PFSK-1 (cell line): ENCODE data around the gene MAP7D3.

Experiments used
- FOXP2 ChIP-seq: optimal IDR thresholded peaks from 2 replicates; pipeline ENCODE3; 2011; ENCODE audit warnings: borderline replicate concordance, control low read depth, inconsistent platforms; ENCODE audit not compliant: insufficient read depth; ENCODE audit errors: extremely low read length, extremely low read depth
- POLR2AphosphoS5 ChIP-seq: IDR thresholded peaks from 2 replicates; pipeline ENCODE4 v1.6.1; 2012; ENCODE audit warnings: low read depth, mild to moderate bottlenecking, control low read depth, low read length, moderate library complexity
- SIN3A ChIP-seq: IDR thresholded peaks from 2 replicates; pipeline ENCODE4 v1.6.1; 2012; ENCODE audit warnings: mild to moderate bottlenecking, low read length, moderate library complexity, borderline replicate concordance; ENCODE audit not compliant: insufficient read depth
- TAF1 ChIP-seq: IDR thresholded peaks from 2 replicates; pipeline ENCODE4 v1.6.1; 2012; ENCODE audit warnings: low read length, control low read depth, borderline replicate concordance; ENCODE audit not compliant: insufficient read depth
- TF ChIP-seq, protein P1 (sequence below), 2 experiments: IDR thresholded peaks; 2 replicates each; pipeline versions ENCODE4 v1.6.1 to v1.8.0; 2011 to 2012; ENCODE audit warnings: low read depth in 2 of 2, low read length in 2 of 2, control low read depth in 1 of 2, inconsistent platforms in 1 of 2, mild to moderate bottlenecking in 1 of 2, moderate library complexity in 1 of 2; ENCODE audit not compliant: insufficient read depth in 1 of 2

Gene MAP7D3

DNA sequence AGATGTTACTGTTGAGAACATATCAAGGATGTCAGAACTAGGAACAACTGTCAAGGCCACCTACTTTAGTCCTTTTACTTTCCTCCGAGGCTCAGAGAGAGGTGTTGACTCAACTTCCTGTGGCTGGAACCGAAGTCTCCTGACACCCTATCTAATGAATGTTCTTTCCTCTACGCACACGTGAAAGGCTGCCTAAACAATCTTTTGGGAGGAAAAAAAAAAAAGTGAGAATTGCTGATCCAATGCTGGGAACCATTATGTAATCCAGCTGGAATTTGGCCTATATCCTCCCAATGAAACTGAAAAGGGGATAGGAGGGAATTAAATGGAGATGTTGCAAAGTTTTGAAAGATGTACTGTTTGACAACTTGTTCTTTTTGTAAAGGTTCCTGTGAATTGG is 8.3 kb upstream of the MAP7D3 start:
- TF ChIP-seq FOXP2 (no peak), POLR2AphosphoS5 (no peak), TAF1 (no peak), SIN3A (no peak)
- TF ChIP-seq, protein P1, sequence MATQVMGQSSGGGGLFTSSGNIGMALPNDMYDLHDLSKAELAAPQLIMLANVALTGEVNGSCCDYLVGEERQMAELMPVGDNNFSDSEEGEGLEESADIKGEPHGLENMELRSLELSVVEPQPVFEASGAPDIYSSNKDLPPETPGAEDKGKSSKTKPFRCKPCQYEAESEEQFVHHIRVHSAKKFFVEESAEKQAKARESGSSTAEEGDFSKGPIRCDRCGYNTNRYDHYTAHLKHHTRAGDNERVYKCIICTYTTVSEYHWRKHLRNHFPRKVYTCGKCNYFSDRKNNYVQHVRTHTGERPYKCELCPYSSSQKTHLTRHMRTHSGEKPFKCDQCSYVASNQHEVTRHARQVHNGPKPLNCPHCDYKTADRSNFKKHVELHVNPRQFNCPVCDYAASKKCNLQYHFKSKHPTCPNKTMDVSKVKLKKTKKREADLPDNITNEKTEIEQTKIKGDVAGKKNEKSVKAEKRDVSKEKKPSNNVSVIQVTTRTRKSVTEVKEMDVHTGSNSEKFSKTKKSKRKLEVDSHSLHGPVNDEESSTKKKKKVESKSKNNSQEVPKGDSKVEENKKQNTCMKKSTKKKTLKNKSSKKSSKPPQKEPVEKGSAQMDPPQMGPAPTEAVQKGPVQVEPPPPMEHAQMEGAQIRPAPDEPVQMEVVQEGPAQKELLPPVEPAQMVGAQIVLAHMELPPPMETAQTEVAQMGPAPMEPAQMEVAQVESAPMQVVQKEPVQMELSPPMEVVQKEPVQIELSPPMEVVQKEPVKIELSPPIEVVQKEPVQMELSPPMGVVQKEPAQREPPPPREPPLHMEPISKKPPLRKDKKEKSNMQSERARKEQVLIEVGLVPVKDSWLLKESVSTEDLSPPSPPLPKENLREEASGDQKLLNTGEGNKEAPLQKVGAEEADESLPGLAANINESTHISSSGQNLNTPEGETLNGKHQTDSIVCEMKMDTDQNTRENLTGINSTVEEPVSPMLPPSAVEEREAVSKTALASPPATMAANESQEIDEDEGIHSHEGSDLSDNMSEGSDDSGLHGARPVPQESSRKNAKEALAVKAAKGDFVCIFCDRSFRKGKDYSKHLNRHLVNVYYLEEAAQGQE (IDR thresholded peaks at IDR 0.05; ENCODE audit: insufficient read depth in 1 of 2, low read depth in 2 of 2, low read length in 2 of 2): no peak

DNA sequence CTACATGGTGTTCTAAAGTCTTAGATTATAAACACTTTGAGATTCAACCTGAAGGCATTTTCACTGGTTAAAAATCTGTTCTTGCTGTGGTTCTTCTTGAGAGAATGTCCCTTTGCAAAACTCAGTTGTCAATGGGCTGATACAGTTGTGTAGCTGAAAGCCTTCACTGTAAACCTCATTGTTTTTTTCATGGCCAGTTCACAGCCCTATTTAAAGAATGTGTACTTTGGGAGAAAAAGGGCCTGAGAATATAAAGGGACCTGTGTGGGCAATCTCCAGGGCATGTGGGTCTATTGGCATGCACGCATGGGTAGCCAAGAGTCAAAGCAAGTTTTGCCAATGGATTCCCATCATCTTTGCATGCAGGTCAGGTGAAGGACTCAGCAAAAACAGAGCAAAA is 7.8 kb upstream of the MAP7D3 start:
- TF ChIP-seq POLR2AphosphoS5 (no peak), SIN3A (no peak), TAF1 (no peak), FOXP2 (no peak)
- TF ChIP-seq, protein P1 (IDR thresholded peaks at IDR 0.05; ENCODE audit: insufficient read depth in 1 of 2, low read depth in 2 of 2, low read length in 2 of 2): no peak

DNA sequence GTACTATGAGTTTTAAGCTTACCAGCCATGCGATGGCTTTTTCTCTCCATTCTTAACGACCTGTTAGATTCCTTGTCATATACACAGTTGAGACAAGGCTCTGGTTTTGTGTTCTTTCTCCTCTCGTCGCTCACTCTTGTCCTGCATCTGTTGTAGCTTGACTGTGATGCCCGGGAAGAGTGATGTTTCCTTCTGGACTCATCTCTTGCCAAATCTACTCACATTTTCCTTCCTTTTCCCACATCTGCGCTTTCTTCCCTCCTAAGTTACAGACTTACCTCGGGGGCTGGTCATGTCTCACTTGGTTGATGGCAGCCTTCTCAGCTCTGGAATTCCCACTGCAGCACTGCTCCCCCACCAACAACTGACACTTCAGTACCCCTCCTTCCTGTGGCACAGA is 4.8 kb upstream of the MAP7D3 start:
- no peak for TF ChIP-seq SIN3A
- no peak for TF ChIP-seq POLR2AphosphoS5
- no peak for TF ChIP-seq FOXP2
- TF ChIP-seq, protein P1 (IDR thresholded peaks at IDR 0.05; ENCODE audit: insufficient read depth in 1 of 2, low read depth in 2 of 2, low read length in 2 of 2): no peak
- TF ChIP-seq TAF1: no peak

DNA sequence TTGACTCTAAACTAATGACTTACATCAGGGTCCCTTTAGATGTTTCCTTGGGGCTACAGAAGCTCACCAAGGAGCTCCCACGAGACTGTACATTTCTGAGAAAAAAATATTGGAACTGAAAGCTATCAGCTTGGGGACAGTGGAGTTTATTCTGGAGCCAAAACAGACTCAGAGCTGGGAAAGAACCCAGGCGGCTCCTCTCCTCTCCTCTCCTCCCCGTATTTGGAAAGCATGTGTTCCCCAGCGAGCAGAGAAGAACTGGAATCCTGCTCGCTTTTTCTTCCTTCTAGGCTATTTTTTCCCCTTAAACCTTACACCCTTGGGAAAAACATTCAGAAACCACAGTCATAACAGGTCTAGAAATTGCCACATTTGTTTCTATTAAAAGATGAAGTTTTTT is 4.3 kb upstream of the MAP7D3 start:
- TF ChIP-seq POLR2AphosphoS5 (no peak), TAF1 (no peak), SIN3A (no peak), FOXP2 (no peak)
- TF ChIP-seq, protein P1 (IDR thresholded peaks at IDR 0.05; ENCODE audit: insufficient read depth in 1 of 2, low read depth in 2 of 2, low read length in 2 of 2): no peak

DNA sequence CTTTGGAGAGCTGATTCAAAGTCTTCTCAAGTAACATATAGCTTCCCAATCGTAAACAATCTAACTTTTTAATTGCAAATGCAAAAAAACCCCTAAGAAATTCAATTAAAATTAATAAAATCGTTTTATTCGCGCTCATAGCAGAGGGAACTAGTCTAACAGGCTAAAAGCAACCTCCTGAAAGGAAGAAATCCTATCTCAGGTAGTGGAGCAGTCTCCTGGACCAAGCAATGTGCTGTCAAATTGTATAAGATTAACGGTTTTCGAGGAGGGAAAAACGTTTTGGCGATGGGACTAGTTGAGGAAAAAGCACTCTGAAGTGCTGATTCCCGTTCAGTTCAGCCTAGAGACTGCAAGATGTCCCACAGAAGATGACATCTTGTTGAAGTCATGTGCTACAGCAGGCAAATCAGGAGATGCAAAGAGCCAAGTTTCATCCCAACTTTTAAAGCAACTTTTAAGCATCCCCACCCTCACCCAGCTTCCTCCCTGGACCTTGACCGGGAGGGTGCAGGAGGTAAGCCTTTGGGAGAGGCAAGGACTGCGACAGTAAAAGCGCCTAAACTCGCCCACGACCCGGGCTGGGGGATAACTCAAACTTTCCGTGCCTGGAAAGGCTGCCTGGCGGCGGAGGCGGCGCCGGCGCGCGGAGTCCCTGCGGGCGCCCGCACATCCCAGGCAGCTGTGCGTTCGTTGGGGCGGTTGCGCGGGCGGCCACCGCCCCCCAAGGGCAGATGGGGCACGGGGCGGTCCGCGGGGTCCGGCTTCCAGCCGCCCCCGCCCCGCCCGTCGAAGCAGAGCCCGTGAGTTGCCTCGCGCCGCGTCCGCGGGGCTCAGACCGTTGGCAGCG is 784 bp downstream of the MAP7D3 start:
- TF ChIP-seq TAF1: no peak
- no peak for TF ChIP-seq SIN3A
- TF ChIP-seq, protein P1 (IDR thresholded peaks at IDR 0.05; ENCODE audit: insufficient read depth in 1 of 2, low read depth in 2 of 2, low read length in 2 of 2): no peak
- no peak for TF ChIP-seq POLR2AphosphoS5
- no peak for TF ChIP-seq FOXP2
